IMR-90 (cell line): ENCODE data around the gene ZNF526.

ENCODE experiments used
- BHLHE40 ChIP-seq: fragments of 150-350 bp; IDR thresholded peaks from 2 replicates; pipeline ENCODE4 v1.6.1; 2016; ENCODE audit warnings: mild to moderate bottlenecking, low read depth, low read length
- MAZ ChIP-seq: IDR thresholded peaks from 2 replicates; pipeline ENCODE4 v1.6.1; 2012; ENCODE audit warnings: low read depth, mild to moderate bottlenecking, low read length, improper control_type of control experiment, moderate library complexity, borderline replicate concordance
- NFE2L2 ChIP-seq: fragments of 150-350 bp; IDR thresholded peaks from 2 replicates; pipeline ENCODE4 v1.6.1; 2016; ENCODE audit warnings: low read depth, mild to moderate bottlenecking, low read length
- POLR2A ChIP-seq: IDR thresholded peaks from 2 replicates; pipeline ENCODE4 v1.6.1; 2012; ENCODE audit warnings: mild to moderate bottlenecking, low read depth, low read length
- TF ChIP-seq, protein P1 (sequence below): conservative IDR thresholded peaks from 2 replicates; pipeline ENCODE4 v1.5.1; 2012; ENCODE audit warnings: mild to moderate bottlenecking, low read depth, low read length, improper control_type of control experiment

GRCh38 chr19:42216653-42217519 lies 3.2 kb upstream of the ZNF526 start:
- TF ChIP-seq, protein P1, sequence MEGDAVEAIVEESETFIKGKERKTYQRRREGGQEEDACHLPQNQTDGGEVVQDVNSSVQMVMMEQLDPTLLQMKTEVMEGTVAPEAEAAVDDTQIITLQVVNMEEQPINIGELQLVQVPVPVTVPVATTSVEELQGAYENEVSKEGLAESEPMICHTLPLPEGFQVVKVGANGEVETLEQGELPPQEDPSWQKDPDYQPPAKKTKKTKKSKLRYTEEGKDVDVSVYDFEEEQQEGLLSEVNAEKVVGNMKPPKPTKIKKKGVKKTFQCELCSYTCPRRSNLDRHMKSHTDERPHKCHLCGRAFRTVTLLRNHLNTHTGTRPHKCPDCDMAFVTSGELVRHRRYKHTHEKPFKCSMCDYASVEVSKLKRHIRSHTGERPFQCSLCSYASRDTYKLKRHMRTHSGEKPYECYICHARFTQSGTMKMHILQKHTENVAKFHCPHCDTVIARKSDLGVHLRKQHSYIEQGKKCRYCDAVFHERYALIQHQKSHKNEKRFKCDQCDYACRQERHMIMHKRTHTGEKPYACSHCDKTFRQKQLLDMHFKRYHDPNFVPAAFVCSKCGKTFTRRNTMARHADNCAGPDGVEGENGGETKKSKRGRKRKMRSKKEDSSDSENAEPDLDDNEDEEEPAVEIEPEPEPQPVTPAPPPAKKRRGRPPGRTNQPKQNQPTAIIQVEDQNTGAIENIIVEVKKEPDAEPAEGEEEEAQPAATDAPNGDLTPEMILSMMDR: no peak
- TF ChIP-seq POLR2A (peak; percentile 13; the same call in 1 of the 2 replicates), BHLHE40 (peak; percentile 58), MAZ (peak; percentile 53; the same call in 1 of the 2 replicates), NFE2L2 (no peak)
